ENCODE measurements around the gene TCTN1. TPM values are rescaled to one million over a fixed set of nuclear protein-coding genes. Genes with fewer than 3 reads are reported as not detected.

The TCTN1 gene
- total RNA-seq, 4 donors from 2014 or later, result 4.4 to 15.6 (median 8.8) TPM

GRCh38 chr12:110658878-110659277 is 44.9 kb downstream of the TCTN1 start:
- no peak overlapping the region for H3K4me3 ChIP-seq
- TF ChIP-seq POLR2A (IDR thresholded peaks at IDR 0.05), result no peak
- TF ChIP-seq CTCF (IDR thresholded peaks at IDR 0.05), result no peak
- no peaks in the 10 kb centered on the region for H3K27me3 ChIP-seq
- intact Hi-C loops (cut with DNase I), result no loop called here
- H3K9me3 ChIP-seq, result no peaks in the 10 kb centered on the region
- H3K36me3 ChIP-seq, result no peaks in the 10 kb centered on the region
- H3K4me1 ChIP-seq, result peaks cover 0 to 13% (median 0%) of the 10 kb centered on the region in 3 donors
- 63 to 73% methylated on average over 2 to 3 of the region's 3 CpGs for WGBS, 2 donors
- DNase-seq, result no peak
- no peak overlapping the region for H3K27ac ChIP-seq

GRCh38 chr12:110661337-110661972 is 47.5 kb downstream of the TCTN1 start:
- H3K9me3 ChIP-seq, result peaks cover 0 to 20% (median 4%) of the 10 kb centered on the region in 3 donors
- WGBS, 2 donors, result 54 to 69% methylated on average over 8 to 19 of the region's 23 CpGs
- no peak overlapping the region for H3K27ac ChIP-seq
- no peak for DNase-seq
- TF ChIP-seq POLR2A (IDR thresholded peaks at IDR 0.05) (no peak), CTCF (IDR thresholded peaks at IDR 0.05) (no peak)
- intact Hi-C loops (cut with DNase I), result no loop called here
- no peaks in the 10 kb centered on the region for H3K36me3 ChIP-seq
- H3K27me3 ChIP-seq, result no peaks in the 10 kb centered on the region
- peak overlapping the region in 1 of 4 donors; percentile 23 for H3K4me3 ChIP-seq
- peaks cover 0 to 13% (median 0%) of the 10 kb centered on the region in 3 donors for H3K4me1 ChIP-seq

- 89% methylated on average over 4 of the region's 6 CpGs; no CpG with 5 or more reads in 1 of the 2 donors for WGBS, 2 donors
- intact Hi-C loops (cut with DNase I), result no loop called here
Measured at GRCh38 chr12:110666892-110667291, 53.0 kb downstream of the TCTN1 start.

GRCh38 chr12:110667671-110668070 is 53.7 kb downstream of the TCTN1 start:
- no peaks in the 10 kb centered on the region for H3K36me3 ChIP-seq
- no peaks in the 10 kb centered on the region for H3K4me1 ChIP-seq
- intact Hi-C loops (cut with DNase I), result no loop called here
- no peak for TF ChIP-seq POLR2A (IDR thresholded peaks at IDR 0.05)
- TF ChIP-seq CTCF (IDR thresholded peaks at IDR 0.05), result no peak
- H3K4me3 ChIP-seq, result no peak overlapping the region
- H3K27me3 ChIP-seq, result no peaks in the 10 kb centered on the region
- H3K9me3 ChIP-seq, result peaks cover 0 to 20% (median 4%) of the 10 kb centered on the region in 3 donors
- DNase-seq, result no peak
- no peak overlapping the region for H3K27ac ChIP-seq
- 93 to 95% methylated on average over 3 of the region's 3 CpGs for WGBS, 2 donors

More at GRCh38 chr12:110666892-110667291, 53.0 kb downstream of the TCTN1 start:
- TF ChIP-seq CTCF (IDR thresholded peaks at IDR 0.05), result no peak
- no peak for TF ChIP-seq POLR2A (IDR thresholded peaks at IDR 0.05)
- H3K27me3 ChIP-seq, result no peaks in the 10 kb centered on the region
- DNase-seq, result no peak
- no peak overlapping the region for H3K4me3 ChIP-seq
- H3K4me1 ChIP-seq, result peaks cover 0 to 4% (median 0%) of the 10 kb centered on the region in 3 donors
- H3K36me3 ChIP-seq, result no peaks in the 10 kb centered on the region
- no peak overlapping the region for H3K27ac ChIP-seq
- H3K9me3 ChIP-seq, result peaks cover 0 to 20% (median 4%) of the 10 kb centered on the region in 3 donors

- Histone ChIP-seq H3K4me3 (no peak overlapping the region), H3K27ac (no peak overlapping the region), H3K36me3 (no peaks in the 10 kb centered on the region), H3K4me1 (no peaks in the 10 kb centered on the region), H3K9me3 (peaks cover 0 to 20% (median 4%) of the 10 kb centered on the region in 3 donors), H3K27me3 (no peaks in the 10 kb centered on the region)
- TF ChIP-seq CTCF (IDR thresholded peaks at IDR 0.05) (no peak), POLR2A (IDR thresholded peaks at IDR 0.05) (no peak)
- intact Hi-C loops (cut with DNase I), result no loop called here
- WGBS, 2 donors, result 84 to 88% methylated on average over 12 of the region's 12 CpGs
- no peak for DNase-seq
Measured at GRCh38 chr12:110668480-110669192, 54.7 kb downstream of the TCTN1 start.
